22Rv1 (cell line): ENCODE data around the gene PADI1.

Experiments
- ZFX ChIP-seq: fragments of 450-650 bp; IDR thresholded peaks from 2 replicates; pipeline ENCODE4 v1.6.1; 2017; ENCODE audit warnings: antibody characterized with exemption, borderline replicate concordance
- TF ChIP-seq, protein P1 (sequence below): fragments of 450-650 bp; IDR thresholded peaks from 2 replicates; pipeline ENCODE4 v1.5.1; 2017; ENCODE audit warnings: mild to moderate bottlenecking

DNA sequence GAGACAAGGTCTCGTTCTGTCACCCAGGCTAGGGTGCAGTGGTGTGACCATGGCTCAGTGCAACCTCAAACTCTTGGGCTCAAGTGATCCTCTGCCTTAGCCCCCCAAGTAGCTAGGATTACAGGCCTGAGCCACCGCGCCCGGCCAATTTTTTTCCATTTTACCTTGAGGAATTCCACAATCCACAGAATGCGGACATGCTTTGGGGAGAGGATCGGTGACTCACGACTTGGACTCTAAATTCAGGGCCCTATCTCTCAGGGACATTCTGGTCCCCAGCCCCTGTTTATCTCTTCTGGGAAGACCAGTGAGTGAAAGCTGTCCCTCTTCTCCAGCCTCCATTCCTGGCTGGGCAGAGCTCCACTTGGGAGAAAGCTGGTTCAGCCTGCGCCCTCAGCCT is 5.2 kb downstream of the PADI1 start:
- TF ChIP-seq, protein P1, sequence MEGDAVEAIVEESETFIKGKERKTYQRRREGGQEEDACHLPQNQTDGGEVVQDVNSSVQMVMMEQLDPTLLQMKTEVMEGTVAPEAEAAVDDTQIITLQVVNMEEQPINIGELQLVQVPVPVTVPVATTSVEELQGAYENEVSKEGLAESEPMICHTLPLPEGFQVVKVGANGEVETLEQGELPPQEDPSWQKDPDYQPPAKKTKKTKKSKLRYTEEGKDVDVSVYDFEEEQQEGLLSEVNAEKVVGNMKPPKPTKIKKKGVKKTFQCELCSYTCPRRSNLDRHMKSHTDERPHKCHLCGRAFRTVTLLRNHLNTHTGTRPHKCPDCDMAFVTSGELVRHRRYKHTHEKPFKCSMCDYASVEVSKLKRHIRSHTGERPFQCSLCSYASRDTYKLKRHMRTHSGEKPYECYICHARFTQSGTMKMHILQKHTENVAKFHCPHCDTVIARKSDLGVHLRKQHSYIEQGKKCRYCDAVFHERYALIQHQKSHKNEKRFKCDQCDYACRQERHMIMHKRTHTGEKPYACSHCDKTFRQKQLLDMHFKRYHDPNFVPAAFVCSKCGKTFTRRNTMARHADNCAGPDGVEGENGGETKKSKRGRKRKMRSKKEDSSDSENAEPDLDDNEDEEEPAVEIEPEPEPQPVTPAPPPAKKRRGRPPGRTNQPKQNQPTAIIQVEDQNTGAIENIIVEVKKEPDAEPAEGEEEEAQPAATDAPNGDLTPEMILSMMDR: no peak
- TF ChIP-seq ZFX: no peak
